C4-2B (cell line): Measurements from ENCODE around the gene HSPG2.
"Not testable (repeated sequence)": the region's sequence is repeated elsewhere in the genome, so short reads cannot be mapped to it uniquely, and the experiment has no call there.

Experiments used
- ZFX ChIP-seq: fragments of 450-650 bp; IDR thresholded peaks from 2 replicates; pipeline ENCODE4 v1.6.1; 2017
- TF ChIP-seq, protein P1 (sequence below): fragments of 450-650 bp; conservative IDR thresholded peaks from 2 replicates; pipeline ENCODE4 v1.5.1; 2017; ENCODE audit warnings: mild to moderate bottlenecking

DNA sequence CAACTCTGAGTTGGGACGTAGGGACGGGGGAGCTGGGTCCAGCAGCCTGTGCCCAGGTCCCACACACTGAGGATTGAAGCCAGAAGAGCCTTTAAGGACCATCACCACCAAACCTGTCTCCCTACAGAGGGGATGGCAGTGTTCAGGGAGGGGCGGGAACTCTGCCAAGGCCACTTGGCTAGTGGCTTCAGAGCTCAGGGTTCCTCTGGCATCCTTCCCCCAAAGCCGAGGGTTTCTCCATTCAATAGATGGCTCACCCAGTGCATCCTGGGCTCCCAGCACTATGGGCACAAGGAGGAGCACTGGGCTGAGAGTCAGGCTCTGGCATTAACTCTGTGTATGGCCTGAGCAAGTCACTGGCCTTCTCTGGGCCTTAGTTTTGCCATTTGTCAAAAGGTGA, 44.1 kb upstream of the HSPG2 start:
- TF ChIP-seq, protein P1, sequence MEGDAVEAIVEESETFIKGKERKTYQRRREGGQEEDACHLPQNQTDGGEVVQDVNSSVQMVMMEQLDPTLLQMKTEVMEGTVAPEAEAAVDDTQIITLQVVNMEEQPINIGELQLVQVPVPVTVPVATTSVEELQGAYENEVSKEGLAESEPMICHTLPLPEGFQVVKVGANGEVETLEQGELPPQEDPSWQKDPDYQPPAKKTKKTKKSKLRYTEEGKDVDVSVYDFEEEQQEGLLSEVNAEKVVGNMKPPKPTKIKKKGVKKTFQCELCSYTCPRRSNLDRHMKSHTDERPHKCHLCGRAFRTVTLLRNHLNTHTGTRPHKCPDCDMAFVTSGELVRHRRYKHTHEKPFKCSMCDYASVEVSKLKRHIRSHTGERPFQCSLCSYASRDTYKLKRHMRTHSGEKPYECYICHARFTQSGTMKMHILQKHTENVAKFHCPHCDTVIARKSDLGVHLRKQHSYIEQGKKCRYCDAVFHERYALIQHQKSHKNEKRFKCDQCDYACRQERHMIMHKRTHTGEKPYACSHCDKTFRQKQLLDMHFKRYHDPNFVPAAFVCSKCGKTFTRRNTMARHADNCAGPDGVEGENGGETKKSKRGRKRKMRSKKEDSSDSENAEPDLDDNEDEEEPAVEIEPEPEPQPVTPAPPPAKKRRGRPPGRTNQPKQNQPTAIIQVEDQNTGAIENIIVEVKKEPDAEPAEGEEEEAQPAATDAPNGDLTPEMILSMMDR: not testable (repeated sequence)
- not testable (repeated sequence) for TF ChIP-seq ZFX
